Stimulated activated CD8-positive, alpha-beta memory T cell treated with anti-CD3 and anti-CD28 coated beads, Interleukin-7, amount 100 ng/mL, for 48 hours (primary cell): ENCODE measurements around the gene ATAD3B.
"Not testable (repeated sequence)": the region's sequence is repeated elsewhere in the genome, so short reads cannot be mapped to it uniquely, and the experiment has no call there.

Experiments
- DNase-seq, 2 donors: peaks; one replicate each; pipeline ENCODE4 v3.0.0-alpha.2; 2020; ENCODE audit warnings: low read depth in 1 of 2; ENCODE audit errors: extremely low read depth in 1 of 2

The ATAD3B gene

GRCh38 chr1:1477206-1477605, 5.6 kb downstream of the ATAD3B start:
- no peak for DNase-seq

GRCh38 chr1:1479547-1480487, 8.3 kb downstream of the ATAD3B start:
- DNase-seq, result no peak

GRCh38 chr1:1480488-1480867, 8.9 kb downstream of the ATAD3B start:
- not testable (repeated sequence) for DNase-seq

- DNase-seq, result not testable (repeated sequence)
These were observed 10.2 kb downstream of the ATAD3B start for GRCh38 chr1:1481811-1482210.

GRCh38 chr1:1482856-1483255, 11.3 kb downstream of the ATAD3B start:
- DNase-seq, result no peak

GRCh38 chr1:1483714-1484113, 12.1 kb downstream of the ATAD3B start:
- DNase-seq, result no peak

- not testable (repeated sequence) for DNase-seq
These were observed 13.6 kb downstream of the ATAD3B start for GRCh38 chr1:1484976-1485750.

- not testable (repeated sequence) for DNase-seq
These were observed 14.3 kb downstream of the ATAD3B start for GRCh38 chr1:1485755-1486317.

- no peak for DNase-seq
These were observed 16.1 kb downstream of the ATAD3B start for GRCh38 chr1:1487701-1488100.

GRCh38 chr1:1489231-1489630, 17.7 kb downstream of the ATAD3B start:
- DNase-seq, result no peak

GRCh38 chr1:1489861-1490260, 18.3 kb downstream of the ATAD3B start:
- no peak for DNase-seq

GRCh38 chr1:1490633-1491230, 19.2 kb downstream of the ATAD3B start:
- no peak for DNase-seq

GRCh38 chr1:1491601-1492000, 20.0 kb downstream of the ATAD3B start:
- no peak for DNase-seq

- DNase-seq, result not testable (repeated sequence)
These were observed 22.7 kb downstream of the ATAD3B start for GRCh38 chr1:1494311-1494710.

GRCh38 chr1:1495461-1495975, 24.0 kb downstream of the ATAD3B start:
- DNase-seq, result not testable (repeated sequence)

- DNase-seq, result peak; percentile 33 to 63
These were observed 33.3 kb downstream of the ATAD3B start for GRCh38 chr1:1504777-1505365.

GRCh38 chr1:1505366-1505798, 33.8 kb downstream of the ATAD3B start:
- not testable (repeated sequence) for DNase-seq

- DNase-seq, result not testable (repeated sequence)
These were observed 34.2 kb downstream of the ATAD3B start for GRCh38 chr1:1505801-1506200.

- DNase-seq, result no peak
These were observed 35.7 kb downstream of the ATAD3B start for GRCh38 chr1:1507305-1507704.

- not testable (repeated sequence) for DNase-seq
These were observed 37.4 kb downstream of the ATAD3B start for GRCh38 chr1:1508775-1509464.
